Measurements from ENCODE around the gene LDB2.

LDB2 gene

GRCh38 chr4:16838226-16838875, 60.1 kb downstream of the LDB2 start:
- DNase-seq, result no peak

GRCh38 chr4:16837475-16837874, 61.0 kb downstream of the LDB2 start:
- DNase-seq, result no peak

- no peak for DNase-seq
Measured at GRCh38 chr4:16836324-16836723, 62.1 kb downstream of the LDB2 start.

- DNase-seq, result no peak
Measured at GRCh38 chr4:16835597-16836247, 62.7 kb downstream of the LDB2 start.

GRCh38 chr4:16834814-16835213, 63.6 kb downstream of the LDB2 start:
- DNase-seq, result no peak

- DNase-seq, result no peak
Measured at GRCh38 chr4:16833722-16834121, 64.7 kb downstream of the LDB2 start.

GRCh38 chr4:16830081-16830480, 68.4 kb downstream of the LDB2 start:
- no peak for DNase-seq

- no peak for DNase-seq
Measured at GRCh38 chr4:16827794-16828724, 70.4 kb downstream of the LDB2 start.

GRCh38 chr4:16827045-16827444, 71.4 kb downstream of the LDB2 start:
- DNase-seq, result no peak

- DNase-seq, result no peak
Measured at GRCh38 chr4:16826406-16826910, 72.0 kb downstream of the LDB2 start.

GRCh38 chr4:16824278-16824806, 74.1 kb downstream of the LDB2 start:
- no peak for DNase-seq

GRCh38 chr4:16820329-16820728, 78.1 kb downstream of the LDB2 start:
- no peak for DNase-seq

- no peak for DNase-seq
Measured at GRCh38 chr4:16819652-16820051, 78.8 kb downstream of the LDB2 start.

- no peak for DNase-seq
Measured at GRCh38 chr4:16818005-16818404, 80.4 kb downstream of the LDB2 start.

- DNase-seq, result no peak
Measured at GRCh38 chr4:16817286-16817685, 81.2 kb downstream of the LDB2 start.

- DNase-seq, result no peak
Measured at GRCh38 chr4:16814361-16814760, 84.1 kb downstream of the LDB2 start.

GRCh38 chr4:16812041-16812440, 86.4 kb downstream of the LDB2 start:
- DNase-seq, result no peak

GRCh38 chr4:16809943-16810342, 88.5 kb downstream of the LDB2 start:
- DNase-seq, result no peak

GRCh38 chr4:16809064-16809463, 89.4 kb downstream of the LDB2 start:
- DNase-seq, result no peak

GRCh38 chr4:16807355-16807754, 91.1 kb downstream of the LDB2 start:
- no peak for DNase-seq

- no peak for DNase-seq
Measured at GRCh38 chr4:16804581-16804980, 93.9 kb downstream of the LDB2 start.

- DNase-seq, result no peak
Measured at GRCh38 chr4:16802044-16802443, 96.4 kb downstream of the LDB2 start.

- no peak for DNase-seq
Measured at GRCh38 chr4:16801356-16801755, 97.1 kb downstream of the LDB2 start.
